HG03097 (cell line): ENCODE measurements around the gene RFNG.

Experiments used
- ATAC-seq: cut with Tn5 transposase; IDR thresholded peaks from one replicate; pipeline ENCODE4 v1.9.1; 2021; ENCODE audit not compliant: unreplicated experiment, low FRiP score

Gene RFNG

GRCh38 chr17:82089723-82090548, 38.3 kb upstream of the RFNG start:
- no peak for ATAC-seq

GRCh38 chr17:82088838-82089722, 37.5 kb upstream of the RFNG start:
- ATAC-seq = no peak

GRCh38 chr17:82087961-82088837, 36.6 kb upstream of the RFNG start:
- ATAC-seq = no peak

GRCh38 chr17:82086941-82087906, 35.6 kb upstream of the RFNG start:
- no peak for ATAC-seq

GRCh38 chr17:82085931-82086764, 34.5 kb upstream of the RFNG start:
- ATAC-seq = no peak

GRCh38 chr17:82085031-82085861, 33.6 kb upstream of the RFNG start:
- no peak for ATAC-seq

- no peak for ATAC-seq
Measured at GRCh38 chr17:82084373-82085030, 32.9 kb upstream of the RFNG start.

- ATAC-seq = no peak
Measured at GRCh38 chr17:82083533-82084359, 32.1 kb upstream of the RFNG start.

GRCh38 chr17:82083009-82083408, 31.4 kb upstream of the RFNG start:
- no peak for ATAC-seq

GRCh38 chr17:82082456-82082855, 30.8 kb upstream of the RFNG start:
- no peak for ATAC-seq

- ATAC-seq = no peak
Measured at GRCh38 chr17:82081966-82082365, 30.4 kb upstream of the RFNG start.

GRCh38 chr17:82081546-82081945, 29.9 kb upstream of the RFNG start:
- ATAC-seq = no peak

- ATAC-seq = no peak
Measured at GRCh38 chr17:82080789-82081464, 29.3 kb upstream of the RFNG start.

GRCh38 chr17:82080048-82080788, 28.6 kb upstream of the RFNG start:
- no peak for ATAC-seq

GRCh38 chr17:82079001-82079677, 27.5 kb upstream of the RFNG start:
- ATAC-seq = no peak
